ENCODE measurements around the gene SMCO1.

DNA sequence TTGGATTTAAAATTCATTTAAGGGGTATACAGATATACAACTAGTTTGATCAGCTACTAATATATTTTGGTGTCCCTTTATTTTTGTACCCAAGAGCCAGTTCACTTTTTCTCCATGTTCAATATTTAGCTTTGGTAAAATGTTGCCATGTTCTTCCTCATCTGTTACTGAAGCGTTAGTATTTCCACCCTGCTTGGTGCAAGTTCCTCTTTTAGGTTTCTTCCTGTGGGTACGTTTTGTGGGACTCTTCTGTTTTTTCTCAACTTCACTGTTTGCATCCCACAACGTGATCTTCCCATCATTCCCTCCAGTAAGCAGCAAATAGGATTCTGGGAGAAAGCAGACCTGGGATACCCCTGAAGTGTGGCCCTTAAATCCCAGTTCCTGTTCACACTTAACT, 39.1 kb upstream of the SMCO1 start:
- TF ChIP-seq EP300 (IDR thresholded peaks at IDR 0.05; ENCODE audit: borderline replicate concordance in 1 of 2, low read depth in 1 of 2, low read length in 1 of 2) (no peak), RAD21 (IDR thresholded peaks at IDR 0.05; ENCODE audit: low read length) (no peak), TEAD4 (IDR thresholded peaks at IDR 0.05; ENCODE audit: borderline replicate concordance, insufficient read depth) (no peak), TAF1 (IDR thresholded peaks at IDR 0.05; ENCODE audit: borderline replicate concordance, low read depth, low read length) (no peak), JUND (IDR thresholded peaks at IDR 0.05) (no peak), FOXJ3 (CRISPR knock-in tag; IDR thresholded peaks at IDR 0.05) (no peak), RFX5 (IDR thresholded peaks at IDR 0.05; ENCODE audit: low read length) (no peak)
- TF ChIP-seq, protein P1, sequence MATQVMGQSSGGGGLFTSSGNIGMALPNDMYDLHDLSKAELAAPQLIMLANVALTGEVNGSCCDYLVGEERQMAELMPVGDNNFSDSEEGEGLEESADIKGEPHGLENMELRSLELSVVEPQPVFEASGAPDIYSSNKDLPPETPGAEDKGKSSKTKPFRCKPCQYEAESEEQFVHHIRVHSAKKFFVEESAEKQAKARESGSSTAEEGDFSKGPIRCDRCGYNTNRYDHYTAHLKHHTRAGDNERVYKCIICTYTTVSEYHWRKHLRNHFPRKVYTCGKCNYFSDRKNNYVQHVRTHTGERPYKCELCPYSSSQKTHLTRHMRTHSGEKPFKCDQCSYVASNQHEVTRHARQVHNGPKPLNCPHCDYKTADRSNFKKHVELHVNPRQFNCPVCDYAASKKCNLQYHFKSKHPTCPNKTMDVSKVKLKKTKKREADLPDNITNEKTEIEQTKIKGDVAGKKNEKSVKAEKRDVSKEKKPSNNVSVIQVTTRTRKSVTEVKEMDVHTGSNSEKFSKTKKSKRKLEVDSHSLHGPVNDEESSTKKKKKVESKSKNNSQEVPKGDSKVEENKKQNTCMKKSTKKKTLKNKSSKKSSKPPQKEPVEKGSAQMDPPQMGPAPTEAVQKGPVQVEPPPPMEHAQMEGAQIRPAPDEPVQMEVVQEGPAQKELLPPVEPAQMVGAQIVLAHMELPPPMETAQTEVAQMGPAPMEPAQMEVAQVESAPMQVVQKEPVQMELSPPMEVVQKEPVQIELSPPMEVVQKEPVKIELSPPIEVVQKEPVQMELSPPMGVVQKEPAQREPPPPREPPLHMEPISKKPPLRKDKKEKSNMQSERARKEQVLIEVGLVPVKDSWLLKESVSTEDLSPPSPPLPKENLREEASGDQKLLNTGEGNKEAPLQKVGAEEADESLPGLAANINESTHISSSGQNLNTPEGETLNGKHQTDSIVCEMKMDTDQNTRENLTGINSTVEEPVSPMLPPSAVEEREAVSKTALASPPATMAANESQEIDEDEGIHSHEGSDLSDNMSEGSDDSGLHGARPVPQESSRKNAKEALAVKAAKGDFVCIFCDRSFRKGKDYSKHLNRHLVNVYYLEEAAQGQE (IDR thresholded peaks at IDR 0.05; ENCODE audit: low read depth, low read length) = no peak
- TF ChIP-seq, protein P2, sequence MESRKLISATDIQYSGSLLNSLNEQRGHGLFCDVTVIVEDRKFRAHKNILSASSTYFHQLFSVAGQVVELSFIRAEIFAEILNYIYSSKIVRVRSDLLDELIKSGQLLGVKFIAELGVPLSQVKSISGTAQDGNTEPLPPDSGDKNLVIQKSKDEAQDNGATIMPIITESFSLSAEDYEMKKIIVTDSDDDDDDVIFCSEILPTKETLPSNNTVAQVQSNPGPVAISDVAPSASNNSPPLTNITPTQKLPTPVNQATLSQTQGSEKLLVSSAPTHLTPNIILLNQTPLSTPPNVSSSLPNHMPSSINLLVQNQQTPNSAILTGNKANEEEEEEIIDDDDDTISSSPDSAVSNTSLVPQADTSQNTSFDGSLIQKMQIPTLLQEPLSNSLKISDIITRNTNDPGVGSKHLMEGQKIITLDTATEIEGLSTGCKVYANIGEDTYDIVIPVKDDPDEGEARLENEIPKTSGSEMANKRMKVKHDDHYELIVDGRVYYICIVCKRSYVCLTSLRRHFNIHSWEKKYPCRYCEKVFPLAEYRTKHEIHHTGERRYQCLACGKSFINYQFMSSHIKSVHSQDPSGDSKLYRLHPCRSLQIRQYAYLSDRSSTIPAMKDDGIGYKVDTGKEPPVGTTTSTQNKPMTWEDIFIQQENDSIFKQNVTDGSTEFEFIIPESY (IDR thresholded peaks at IDR 0.05; ENCODE audit: borderline replicate concordance, low read depth) = no peak
- TF ChIP-seq, protein P3, sequence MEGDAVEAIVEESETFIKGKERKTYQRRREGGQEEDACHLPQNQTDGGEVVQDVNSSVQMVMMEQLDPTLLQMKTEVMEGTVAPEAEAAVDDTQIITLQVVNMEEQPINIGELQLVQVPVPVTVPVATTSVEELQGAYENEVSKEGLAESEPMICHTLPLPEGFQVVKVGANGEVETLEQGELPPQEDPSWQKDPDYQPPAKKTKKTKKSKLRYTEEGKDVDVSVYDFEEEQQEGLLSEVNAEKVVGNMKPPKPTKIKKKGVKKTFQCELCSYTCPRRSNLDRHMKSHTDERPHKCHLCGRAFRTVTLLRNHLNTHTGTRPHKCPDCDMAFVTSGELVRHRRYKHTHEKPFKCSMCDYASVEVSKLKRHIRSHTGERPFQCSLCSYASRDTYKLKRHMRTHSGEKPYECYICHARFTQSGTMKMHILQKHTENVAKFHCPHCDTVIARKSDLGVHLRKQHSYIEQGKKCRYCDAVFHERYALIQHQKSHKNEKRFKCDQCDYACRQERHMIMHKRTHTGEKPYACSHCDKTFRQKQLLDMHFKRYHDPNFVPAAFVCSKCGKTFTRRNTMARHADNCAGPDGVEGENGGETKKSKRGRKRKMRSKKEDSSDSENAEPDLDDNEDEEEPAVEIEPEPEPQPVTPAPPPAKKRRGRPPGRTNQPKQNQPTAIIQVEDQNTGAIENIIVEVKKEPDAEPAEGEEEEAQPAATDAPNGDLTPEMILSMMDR (IDR thresholded peaks at IDR 0.05) = no peak

All from SK-N-SH (cell line).